Vagina (tissue), 2 donors: ENCODE results near the gene PRKRIP1. TPM values are rescaled to one million over a fixed set of nuclear protein-coding genes. Genes with fewer than 3 reads are reported as not detected.
A peak's percentile ranks its signal among the peaks of the same experiment; 100 is the strongest.
"Not testable (repeated sequence)": the region's sequence is repeated elsewhere in the genome, so short reads cannot be mapped to it uniquely, and the experiment has no call there.

Experiments used
- DNase-seq, 2 donors: peaks; one replicate each; pipeline ENCODE4 v3.0.0-alpha.2; 2017; ENCODE audit errors: extremely low spot score in 2 of 2
- H3K27ac ChIP-seq: fragments of 200-600 bp; sonication (generic); one replicate; pipeline ENCODE4 v1.5.1; 2019
- H3K27me3 ChIP-seq: fragments of 200-600 bp; sonication (generic); one replicate; pipeline ENCODE4 v1.5.1; 2019
- H3K36me3 ChIP-seq, 2 donors: fragments of 200-600 bp; sonication (generic); one replicate each; pipeline ENCODE4 v1.5.1; 2017 to 2019
- H3K4me1 ChIP-seq: fragments of 200-600 bp; sonication (generic); one replicate; pipeline ENCODE4 v1.5.1; 2019
- H3K4me3 ChIP-seq, 2 donors: fragments of 200-600 bp; sonication (generic); 1 replicate in 1 of 2; 2 replicates in 1 of 2; pipeline ENCODE4 v1.5.1; 2016 to 2019
- H3K9me3 ChIP-seq: fragments of 200-600 bp; sonication (generic); one replicate; pipeline ENCODE4 v1.5.1; 2019
- CTCF ChIP-seq, 3 experiments: fragments of 450-650 bp in 2 of 3; fragments of 200-600 bp in 1 of 3; sonication (generic) in 1 of 3; IDR thresholded peaks; one replicate each; pipeline ENCODE4 v1.5.1; 2017 to 2019; ENCODE audit warnings: antibody characterized with exemption in 3 of 3, mild to moderate bottlenecking in 2 of 3, moderate library complexity in 2 of 3
- POLR2A ChIP-seq, 2 donors: fragments of 450-650 bp; IDR thresholded peaks; one replicate each; pipeline ENCODE4 v1.6.1; 2017; ENCODE audit warnings: antibody characterized with exemption in 2 of 2, mild to moderate bottlenecking in 2 of 2, moderate library complexity in 2 of 2
- POLR2AphosphoS5 ChIP-seq, 2 donors: sonication (generic); formaldehyde crosslinking; IDR thresholded peaks; one replicate each; pipeline ENCODE4 v1.9.0; 2017; ENCODE audit warnings: antibody characterized with exemption in 2 of 2, mild to moderate bottlenecking in 2 of 2, low read depth in 1 of 2; ENCODE audit not compliant: insufficient read depth in 1 of 2
- intact Hi-C: fragments of 100-400 bp; cut with DNase I; formaldehyde crosslinking; loops from one replicate; pipeline ENCODE4 v1.15.1; 2023
- total RNA-seq: library from RNA; depleted of rRNA; stranded (reverse); fragments of >200 nt; gene quantifications from one replicate; pipeline ENCODE4 v1.2.3, GENCODE V29; 2016

Gene PRKRIP1
- total RNA-seq, 1 donor from 2014 or later, result 17.4 TPM

DNA sequence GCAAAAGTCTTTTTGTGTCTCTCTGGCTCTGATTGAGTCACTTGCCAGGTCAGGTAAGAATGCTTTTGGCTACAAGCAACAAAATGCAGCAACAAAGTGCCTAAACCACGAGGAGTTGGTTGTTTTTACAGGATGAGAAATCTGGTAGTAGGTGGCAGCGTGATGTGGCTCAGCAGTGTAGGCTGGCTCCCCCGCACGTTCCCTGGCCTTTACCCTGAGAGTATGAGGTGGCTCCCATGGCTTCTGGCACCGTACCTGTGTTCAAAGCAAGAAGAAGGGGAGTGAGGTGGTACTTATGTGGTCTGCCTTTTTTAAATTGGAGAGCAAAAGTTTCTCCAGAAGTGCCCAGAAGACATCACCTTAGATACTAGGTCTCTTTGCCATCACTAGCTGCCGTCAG is 11.7 kb downstream of the PRKRIP1 start:
- no peak overlapping the region for H3K27ac ChIP-seq
- no peaks in the 10 kb centered on the region for H3K9me3 ChIP-seq
- H3K4me1 ChIP-seq, result no peaks in the 10 kb centered on the region
- DNase-seq, result no peak
- intact Hi-C loops, result no loop called here
- H3K36me3 ChIP-seq, result peaks cover 0 to 77% of the 10 kb centered on the region in 2 donors
- H3K4me3 ChIP-seq, result no peak overlapping the region
- no peak for TF ChIP-seq POLR2AphosphoS5 (IDR thresholded peaks at IDR 0.05; ENCODE audit: insufficient read depth in 1 of 2, low read depth in 1 of 2)
- no peak for TF ChIP-seq CTCF (IDR thresholded peaks at IDR 0.05)
- no peak for TF ChIP-seq POLR2A (IDR thresholded peaks at IDR 0.05)
- H3K27me3 ChIP-seq, result no peaks in the 10 kb centered on the region

DNA sequence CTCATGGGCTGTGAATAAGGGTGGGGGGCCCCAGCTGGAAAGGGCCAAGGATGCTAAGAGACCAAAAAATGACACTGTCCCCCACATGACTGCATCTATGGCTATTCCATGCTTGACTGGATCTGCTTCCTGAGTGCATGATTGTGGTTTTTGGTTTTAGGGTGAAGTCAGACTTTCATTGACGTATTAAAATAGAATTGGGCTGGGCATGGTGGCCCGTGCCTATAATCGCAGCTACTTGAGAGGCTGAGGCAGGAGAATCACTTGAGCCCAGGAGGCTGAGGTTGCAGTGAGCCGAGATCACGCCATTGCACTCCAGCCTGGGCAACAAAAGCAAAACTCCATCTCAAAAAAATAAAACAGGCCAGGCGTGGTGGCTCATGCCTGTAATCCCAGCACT is 12.4 kb downstream of the PRKRIP1 start:
- DNase-seq, H3K27ac ChIP-seq, H3K4me1 ChIP-seq, H3K4me3 ChIP-seq, H3K9me3 ChIP-seq, intact Hi-C loops, H3K27me3 ChIP-seq: not testable (repeated sequence)
- H3K36me3 ChIP-seq, result peaks cover 0 to 76% of the 10 kb centered on the region in 2 donors

DNA sequence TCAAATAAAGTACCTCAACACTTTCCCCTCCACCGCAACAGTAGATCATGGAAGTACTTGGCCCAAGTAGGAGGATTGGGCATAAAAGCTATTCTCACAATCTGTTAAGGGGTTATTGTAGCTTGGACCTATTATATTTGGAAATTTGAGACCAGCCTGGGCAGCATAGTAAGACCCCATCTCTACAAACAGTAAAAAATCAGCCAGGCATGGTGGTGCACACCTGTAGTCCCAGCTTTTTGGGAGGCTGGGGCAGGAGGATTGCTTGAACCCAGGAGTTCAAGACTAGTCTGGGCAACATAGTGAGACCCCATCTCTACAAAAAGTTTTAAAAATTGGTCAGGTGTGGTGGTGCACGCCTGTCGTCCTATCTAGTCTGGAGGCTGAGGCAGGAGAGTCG is 13.2 kb downstream of the PRKRIP1 start:
- no peak for DNase-seq
- Histone ChIP-seq H3K27me3 (no peaks in the 10 kb centered on the region), H3K9me3 (no peaks in the 10 kb centered on the region), H3K4me3 (no peak overlapping the region), H3K4me1 (no peaks in the 10 kb centered on the region), H3K27ac (no peak overlapping the region), H3K36me3 (peaks cover 0 to 76% of the 10 kb centered on the region in 2 donors)
- TF ChIP-seq CTCF (IDR thresholded peaks at IDR 0.05) (no peak), POLR2A (IDR thresholded peaks at IDR 0.05) (no peak), POLR2AphosphoS5 (IDR thresholded peaks at IDR 0.05; ENCODE audit: insufficient read depth in 1 of 2, low read depth in 1 of 2) (no peak)
- intact Hi-C loops, result no loop called here

DNA sequence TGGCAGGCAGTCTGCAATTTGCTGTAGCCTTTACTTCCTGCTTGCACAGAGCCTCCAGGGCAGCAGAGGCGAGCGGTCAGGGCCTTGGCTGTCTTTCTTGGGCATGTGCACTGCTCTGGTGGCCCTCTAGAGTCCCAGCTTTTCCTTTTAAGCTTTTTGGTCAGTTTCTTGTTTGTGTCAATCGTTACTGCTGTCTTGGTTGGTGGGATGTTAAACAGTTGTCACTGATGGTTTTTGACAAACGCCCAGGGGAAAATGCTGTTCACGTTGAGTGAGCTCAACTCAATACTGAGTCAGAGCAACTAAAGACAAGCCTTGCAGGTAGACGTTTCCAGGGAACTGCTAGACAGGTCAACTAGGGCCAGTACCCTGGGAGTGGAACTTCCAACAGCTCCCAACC is 14.0 kb downstream of the PRKRIP1 start:
- no peak for DNase-seq
- Histone ChIP-seq H3K36me3 (peaks cover 0 to 80% of the 10 kb centered on the region in 2 donors), H3K27me3 (no peaks in the 10 kb centered on the region), H3K4me1 (no peaks in the 10 kb centered on the region), H3K27ac (no peak overlapping the region), H3K9me3 (no peaks in the 10 kb centered on the region), H3K4me3 (no peak overlapping the region)
- TF ChIP-seq POLR2A (IDR thresholded peaks at IDR 0.05), result no peak
- no peak for TF ChIP-seq CTCF (IDR thresholded peaks at IDR 0.05)
- TF ChIP-seq POLR2AphosphoS5 (IDR thresholded peaks at IDR 0.05; ENCODE audit: insufficient read depth in 1 of 2, low read depth in 1 of 2), result no peak
- intact Hi-C loops, result no loop called here

- intact Hi-C loops, result no loop called here
- Histone ChIP-seq H3K36me3 (peaks cover 0 to 79% of the 10 kb centered on the region in 2 donors), H3K4me1 (no peaks in the 10 kb centered on the region), H3K27me3 (no peaks in the 10 kb centered on the region), H3K27ac (no peak overlapping the region), H3K9me3 (no peaks in the 10 kb centered on the region), H3K4me3 (no peak overlapping the region)
- TF ChIP-seq POLR2A (IDR thresholded peaks at IDR 0.05) (no peak), POLR2AphosphoS5 (IDR thresholded peaks at IDR 0.05; ENCODE audit: insufficient read depth in 1 of 2, low read depth in 1 of 2) (no peak), CTCF (IDR thresholded peaks at IDR 0.05) (no peak)
- DNase-seq, result no peak
Observed at GRCh38 chr7:102410918-102411317, 14.8 kb downstream of the PRKRIP1 start.

GRCh38 chr7:102412548-102412947 is 16.4 kb downstream of the PRKRIP1 start:
- H3K4me3 ChIP-seq, result no peak overlapping the region
- intact Hi-C loops, result no loop called here
- H3K4me1 ChIP-seq, result no peaks in the 10 kb centered on the region
- no peak overlapping the region for H3K27ac ChIP-seq
- H3K36me3 ChIP-seq, result peaks cover 0 to 66% of the 10 kb centered on the region in 2 donors
- no peaks in the 10 kb centered on the region for H3K27me3 ChIP-seq
- DNase-seq, result no peak
- TF ChIP-seq POLR2A (IDR thresholded peaks at IDR 0.05) (no peak), CTCF (IDR thresholded peaks at IDR 0.05) (peak in 2 of 3 experiments; percentile 5 to 30), POLR2AphosphoS5 (IDR thresholded peaks at IDR 0.05; ENCODE audit: insufficient read depth in 1 of 2, low read depth in 1 of 2) (peak in 1 of 2 donors; percentile 18)
- H3K9me3 ChIP-seq, result no peaks in the 10 kb centered on the region
